Common myeloid progenitor, CD34-positive (primary cell): ENCODE data around the gene CD244.
"Not testable (repeated sequence)": the region's sequence is repeated elsewhere in the genome, so short reads cannot be mapped to it uniquely, and the experiment has no call there.

Source experiments
- CTCF ChIA-PET: fragments of 350-600 bp; sonication (Branson Sonifier 250); formaldehyde crosslinking; loops from one replicate; lab custom pipeline; 2021; ENCODE audit warnings: antibody characterized with exemption; lab: Charles Lee
- POLR2A ChIA-PET: fragments of 350-600 bp; sonication (Branson Sonifier 250); formaldehyde crosslinking; loops from one replicate; lab custom pipeline; 2021; ENCODE audit warnings: antibody characterized with exemption; lab: Charles Lee
- DNase-seq, 3 donors: peaks; one replicate each; pipeline versions ENCODE4 v3.0.0 to v3.0.0-alpha.2; 2013
- H3K27ac ChIP-seq, 2 experiments: 1 replicate in 1 of 2; 2 replicates in 1 of 2; pipeline ENCODE4 v1.7.0; 2013; ENCODE audit warnings: inconsistent platforms in 2 of 2, low read length in 2 of 2, mild to moderate bottlenecking in 2 of 2, low read depth in 1 of 2, moderate library complexity in 1 of 2; ENCODE audit not compliant: severe bottlenecking in 2 of 2, insufficient read depth in 1 of 2, poor library complexity in 1 of 2
- H3K27me3 ChIP-seq, 5 experiments: replicated peaks in 2 of 5; 1 replicate in 3 of 5; 2 replicates in 2 of 5; pipeline versions ENCODE4 v1.6.1 to v1.7.0; 2013; ENCODE audit warnings: low read length in 4 of 5, mild to moderate bottlenecking in 2 of 5, moderate library complexity in 2 of 5, inconsistent platforms in 1 of 5; ENCODE audit not compliant: insufficient read depth in 5 of 5, control insufficient read depth in 4 of 5
- H3K36me3 ChIP-seq, 4 experiments: 1 replicate in 2 of 4; 2 replicates in 2 of 4; pipeline versions ENCODE4 v1.6.1 to v1.7.0; 2013; ENCODE audit warnings: low read length in 3 of 4, control low read depth in 1 of 4, mild to moderate bottlenecking in 1 of 4; ENCODE audit not compliant: control insufficient read depth in 4 of 4, insufficient read depth in 4 of 4
- H3K4me1 ChIP-seq, 4 experiments: 1 replicate in 3 of 4; 2 replicates in 1 of 4; pipeline versions ENCODE4 v1.6.1 to v1.7.1; 2013; ENCODE audit warnings: low read length in 3 of 4, mild to moderate bottlenecking in 3 of 4, control low read depth in 1 of 4, inconsistent platforms in 1 of 4, moderate library complexity in 1 of 4; ENCODE audit not compliant: control insufficient read depth in 4 of 4, insufficient read depth in 4 of 4; ENCODE audit errors: control extremely low read depth in 1 of 4
- H3K4me3 ChIP-seq, 7 experiments: 1 replicate in 4 of 7; 2 replicates in 3 of 7; pipeline versions ENCODE4 v1.5.1 to v1.7.0; 2013; ENCODE audit warnings: mild to moderate bottlenecking in 7 of 7, low read length in 6 of 7, moderate library complexity in 6 of 7, inconsistent platforms in 2 of 7, low read depth in 2 of 7, control low read depth in 1 of 7; ENCODE audit not compliant: insufficient read depth in 4 of 7, control insufficient read depth in 1 of 7; ENCODE audit errors: extremely low read depth in 1 of 7
- H3K9me3 ChIP-seq, 5 experiments: 1 replicate in 4 of 5; 2 replicates in 1 of 5; pipeline versions ENCODE4 v1.6.1 to v1.7.1; 2013; ENCODE audit warnings: low read length in 4 of 5, mild to moderate bottlenecking in 2 of 5, inconsistent platforms in 1 of 5, low read depth in 1 of 5, moderate library complexity in 1 of 5; ENCODE audit not compliant: control insufficient read depth in 4 of 5, insufficient read depth in 2 of 5; ENCODE audit errors: control extremely low read depth in 1 of 5
- WGBS: methylation state at CpG from one replicate; pipeline ENCODE4 v1.1.5; 2013; ENCODE audit not compliant: insufficient coverage; 5-methylcytosine and 5-hydroxymethylcytosine counted together

CD244 gene

DNA sequence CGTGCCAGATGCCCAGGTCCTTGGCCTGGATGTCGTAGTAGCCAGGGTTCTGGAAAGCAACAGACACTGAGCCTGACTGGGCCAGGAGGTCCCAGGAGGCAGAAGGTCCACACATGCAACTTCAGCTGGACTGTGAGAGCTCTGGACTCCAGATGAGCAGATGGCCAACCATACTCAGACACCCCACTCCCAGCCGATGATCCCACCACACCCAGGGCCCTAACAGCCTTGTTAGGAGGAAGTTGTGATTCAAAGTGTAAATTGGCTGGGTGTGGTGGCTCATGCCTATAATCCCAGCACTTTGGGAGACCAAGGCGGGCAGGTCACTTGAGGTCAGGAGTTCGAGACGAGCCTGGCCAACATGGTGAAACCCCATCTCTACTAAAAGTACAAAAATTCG lies 18.6 kb upstream of the CD244 start:
- POLR2A ChIA-PET, H3K9me3 ChIP-seq, H3K36me3 ChIP-seq, DNase-seq, H3K4me3 ChIP-seq, H3K27ac ChIP-seq, H3K27me3 ChIP-seq: not testable (repeated sequence)
- CTCF ChIA-PET: interaction anchor here (0.5 to 5.6 kb wide), 4 partner anchors 45 to 198 kb away, joined by 3 to 90 read pairs (median 12); partner anchors contain the start of gene ITLN2
- peaks cover 0 to 16% (median 9%) of the 10 kb centered on the region in 4 experiments for H3K4me1 ChIP-seq
- 98% methylated on average over 4 of the region's 7 CpGs for WGBS

DNA sequence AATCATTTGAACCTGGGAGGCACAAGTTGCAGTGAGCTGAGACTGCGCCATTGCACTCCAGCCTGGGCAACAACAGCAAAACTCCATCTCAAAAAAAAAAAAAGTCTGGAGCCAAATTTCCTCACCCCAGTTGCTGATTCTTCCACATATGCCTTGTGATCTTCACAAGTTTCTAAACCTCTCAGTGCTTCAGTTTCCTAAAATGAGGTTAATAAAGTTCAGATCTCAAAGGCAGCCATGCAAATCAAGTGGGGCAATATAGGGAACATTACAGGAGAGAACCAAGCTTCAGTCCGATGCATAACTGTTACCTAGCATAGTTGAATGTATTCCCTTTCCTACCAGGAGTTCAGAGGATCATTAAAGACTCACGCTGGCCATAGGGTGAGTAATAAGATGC lies 17.5 kb upstream of the CD244 start:
- no peak overlapping the region for H3K4me3 ChIP-seq
- POLR2A ChIA-PET: no interaction called here
- no peaks in the 10 kb centered on the region for H3K27me3 ChIP-seq
- no peak overlapping the region for H3K27ac ChIP-seq
- CTCF ChIA-PET: interaction anchor here (0.6 to 5.6 kb wide), 9 partner anchors 12 to 326 kb away, joined by 3 to 90 read pairs (median 3); partner anchors contain the start of genes CD244 and ITLN2
- WGBS: 100% methylated on average over 2 of the region's 3 CpGs
- no peaks in the 10 kb centered on the region for H3K9me3 ChIP-seq
- DNase-seq: no peak
- H3K4me1 ChIP-seq: peaks cover 0 to 15% (median 9%) of the 10 kb centered on the region in 4 experiments
- no peaks in the 10 kb centered on the region for H3K36me3 ChIP-seq

DNA sequence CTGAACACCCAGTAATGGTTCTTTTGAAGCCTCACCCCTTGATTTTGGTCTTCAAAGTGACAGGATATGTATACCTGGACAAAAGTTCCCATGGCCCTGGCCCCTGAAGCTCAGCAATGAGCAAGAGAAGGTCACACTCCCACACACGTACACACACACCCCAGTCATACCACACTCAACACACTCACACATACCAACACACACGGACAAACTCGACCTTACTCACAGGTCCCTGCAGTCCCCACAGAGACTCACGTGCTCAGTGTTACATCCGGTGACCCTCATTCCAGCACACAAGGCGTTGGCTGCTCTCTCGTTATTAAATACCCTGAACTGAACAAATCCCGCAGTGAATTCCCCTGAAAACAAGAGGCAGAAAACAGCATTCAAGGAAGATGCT lies 16.4 kb upstream of the CD244 start:
- ChIA-PET CTCF (interaction anchor here (1.0 to 5.6 kb wide), 6 partner anchors 9 to 152 kb away, joined by 3 to 90 read pairs (median 6); partner anchors contain the start of genes CD244 and ITLN2), POLR2A (interaction anchor here (0.7 kb wide), 1 partner anchor 200 kb away, joined by 3 read pairs; no protein-coding TSS in a partner anchor)
- Histone ChIP-seq H3K4me3 (no peak overlapping the region), H3K27ac (no peak overlapping the region), H3K36me3 (no peaks in the 10 kb centered on the region), H3K4me1 (peaks cover 0 to 11% (median 7%) of the 10 kb centered on the region in 4 experiments), H3K27me3 (no peaks in the 10 kb centered on the region), H3K9me3 (no peaks in the 10 kb centered on the region)
- 100% methylated on average over 7 of the region's 8 CpGs for WGBS
- DNase-seq: no peak

DNA sequence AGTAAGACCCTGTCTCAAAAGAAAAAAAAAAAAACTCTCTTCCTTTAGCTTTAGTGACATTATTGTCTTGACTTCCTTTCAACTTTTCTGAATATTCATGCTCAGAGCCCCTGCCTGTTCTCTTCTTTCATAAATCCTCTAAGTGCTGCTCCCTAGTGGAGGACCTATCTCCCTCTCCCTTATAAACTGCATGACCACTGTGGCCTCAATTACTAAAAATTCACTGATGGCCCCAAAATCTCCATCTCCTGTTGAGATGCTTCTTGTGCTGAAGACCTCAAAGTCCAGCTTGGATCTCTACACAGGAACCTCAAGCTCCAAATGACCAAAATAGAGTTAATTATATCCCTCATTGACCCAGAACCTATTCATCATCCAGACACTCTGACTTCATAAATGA lies 14.5 kb upstream of the CD244 start:
- Histone ChIP-seq H3K36me3 (no peaks in the 10 kb centered on the region), H3K27me3 (no peaks in the 10 kb centered on the region), H3K27ac (no peak overlapping the region), H3K9me3 (no peaks in the 10 kb centered on the region), H3K4me1 (peaks cover 0 to 11% (median 7%) of the 10 kb centered on the region in 4 experiments), H3K4me3 (no peak overlapping the region)
- ChIA-PET CTCF (interaction anchor here (0.9 to 5.6 kb wide), 24 partner anchors 9 to 203 kb away, joined by 3 to 90 read pairs (median 4); partner anchors contain the start of genes CD244, CD48 and ITLN1), POLR2A (interaction anchor here (0.6 kb wide), 1 partner anchor 102 kb away, joined by 6 read pairs; no protein-coding TSS in a partner anchor)
- DNase-seq: peak; percentile 66 to 78 (median 76)

DNA sequence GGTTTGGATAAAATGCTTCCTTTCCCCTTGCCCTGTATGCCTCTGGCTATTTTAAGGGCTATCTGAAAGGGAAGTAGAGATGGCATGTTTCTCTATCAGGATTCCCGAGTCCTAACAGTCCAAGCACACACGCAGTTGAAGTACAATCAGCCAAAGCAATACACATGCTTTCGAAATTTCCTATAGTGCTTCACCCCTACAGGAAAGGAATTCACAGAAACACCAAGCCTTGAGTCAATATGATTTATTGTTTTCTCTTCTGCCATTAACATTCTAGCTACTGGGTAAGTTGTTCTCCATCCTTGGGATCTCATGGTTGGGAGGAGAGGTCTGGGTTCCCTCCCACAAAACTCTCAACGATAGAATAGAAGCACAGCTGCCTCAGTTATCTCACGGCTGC lies 13.6 kb upstream of the CD244 start:
- Histone ChIP-seq H3K9me3 (no peaks in the 10 kb centered on the region), H3K27ac (no peak overlapping the region), H3K27me3 (no peaks in the 10 kb centered on the region), H3K36me3 (no peaks in the 10 kb centered on the region), H3K4me3 (no peak overlapping the region), H3K4me1 (peaks cover 0 to 11% (median 7%) of the 10 kb centered on the region in 4 experiments)
- 100% methylated on average over 1 of the region's 5 CpGs for WGBS
- POLR2A ChIA-PET: no interaction called here
- DNase-seq: no peak
- CTCF ChIA-PET: interaction anchor here (1.0 to 5.6 kb wide), 15 partner anchors 10 to 202 kb away, joined by 3 to 90 read pairs (median 8); partner anchors contain the start of genes CD244 and ITLN1

DNA sequence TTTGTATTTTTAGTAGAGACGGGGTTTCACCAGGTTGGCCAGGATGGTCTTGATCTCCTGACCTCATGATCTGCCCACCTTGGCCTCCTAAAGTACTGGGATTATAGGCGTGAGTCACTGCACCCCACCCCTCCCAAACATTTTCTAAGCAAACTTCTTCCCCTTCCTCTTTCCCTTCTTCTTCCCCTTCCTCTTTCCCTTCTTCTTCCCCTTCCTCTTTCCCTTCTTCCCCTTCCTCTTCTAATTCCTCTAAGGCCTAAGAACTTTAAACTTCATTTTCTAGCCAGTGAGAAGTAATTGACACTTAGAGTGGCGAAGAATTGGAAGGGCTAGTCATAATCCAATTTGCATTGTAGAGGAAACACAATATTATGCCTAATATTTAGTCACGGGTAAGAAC lies 12.9 kb upstream of the CD244 start:
- H3K36me3 ChIP-seq, H3K27me3 ChIP-seq, H3K4me3 ChIP-seq, DNase-seq, POLR2A ChIA-PET, H3K9me3 ChIP-seq, H3K27ac ChIP-seq: not testable (repeated sequence)
- H3K4me1 ChIP-seq: peaks cover 0 to 11% (median 7%) of the 10 kb centered on the region in 4 experiments
- WGBS: 95% methylated on average over 3 of the region's 4 CpGs
- CTCF ChIA-PET: interaction anchor here (1.5 to 2.7 kb wide), 2 partner anchors 13 to 34 kb away, joined by 3 to 15 read pairs; partner anchors contain the start of gene CD244

DNA sequence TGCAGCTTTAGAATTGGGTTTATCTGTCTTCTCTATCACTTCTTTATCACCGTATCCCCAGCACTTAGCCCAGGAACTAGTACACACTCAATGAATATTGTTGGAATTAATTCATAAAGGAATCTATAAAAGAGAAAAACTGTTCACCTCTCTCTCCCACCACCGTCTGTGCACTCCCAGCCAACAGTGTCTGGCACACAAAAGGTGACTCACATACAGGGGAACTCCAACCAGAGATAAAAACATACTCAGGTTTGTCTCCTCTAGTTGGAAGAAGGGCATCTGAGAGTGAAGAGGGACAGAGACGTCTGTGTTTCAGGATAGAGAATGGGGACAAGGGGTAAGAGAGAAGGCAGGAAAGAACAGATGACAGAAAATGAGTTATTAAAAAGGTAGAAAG lies 12.2 kb upstream of the CD244 start:
- WGBS: 80% methylated on average over 1 of the region's 3 CpGs
- POLR2A ChIA-PET: no interaction called here
- Histone ChIP-seq H3K4me1 (peaks cover 0 to 11% (median 7%) of the 10 kb centered on the region in 4 experiments), H3K4me3 (no peak overlapping the region), H3K27me3 (no peaks in the 10 kb centered on the region), H3K27ac (no peak overlapping the region), H3K36me3 (no peaks in the 10 kb centered on the region), H3K9me3 (no peaks in the 10 kb centered on the region)
- CTCF ChIA-PET: interaction anchor here (1.4 to 2.7 kb wide), 3 partner anchors 12 to 37 kb away, joined by 3 to 15 read pairs (median 7); partner anchors contain the start of gene CD244
- DNase-seq: peak in 2 of 3 donors; percentile 36 to 51
